Breast epithelium (tissue), 3 donors: ENCODE data around the gene PRMT2.

Source experiments
- POLR2A ChIP-seq: fragments of 450-650 bp; IDR thresholded peaks from one replicate; pipeline ENCODE4 v1.6.1; 2016; ENCODE audit warnings: antibody characterized with exemption, mild to moderate bottlenecking, moderate library complexity
- POLR2AphosphoS5 ChIP-seq, 3 donors: sonication (generic); formaldehyde crosslinking; IDR thresholded peaks; one replicate each; pipeline ENCODE4 v1.6.1; 2017; ENCODE audit warnings: antibody characterized with exemption in 3 of 3
- TF ChIP-seq, protein P1 (sequence below), 3 donors: fragments of 450-650 bp; IDR thresholded peaks; one replicate each; pipeline ENCODE4 v1.5.1; 2016 to 2017; ENCODE audit warnings: antibody characterized with exemption in 3 of 3, mild to moderate bottlenecking in 3 of 3, moderate library complexity in 3 of 3

DNA sequence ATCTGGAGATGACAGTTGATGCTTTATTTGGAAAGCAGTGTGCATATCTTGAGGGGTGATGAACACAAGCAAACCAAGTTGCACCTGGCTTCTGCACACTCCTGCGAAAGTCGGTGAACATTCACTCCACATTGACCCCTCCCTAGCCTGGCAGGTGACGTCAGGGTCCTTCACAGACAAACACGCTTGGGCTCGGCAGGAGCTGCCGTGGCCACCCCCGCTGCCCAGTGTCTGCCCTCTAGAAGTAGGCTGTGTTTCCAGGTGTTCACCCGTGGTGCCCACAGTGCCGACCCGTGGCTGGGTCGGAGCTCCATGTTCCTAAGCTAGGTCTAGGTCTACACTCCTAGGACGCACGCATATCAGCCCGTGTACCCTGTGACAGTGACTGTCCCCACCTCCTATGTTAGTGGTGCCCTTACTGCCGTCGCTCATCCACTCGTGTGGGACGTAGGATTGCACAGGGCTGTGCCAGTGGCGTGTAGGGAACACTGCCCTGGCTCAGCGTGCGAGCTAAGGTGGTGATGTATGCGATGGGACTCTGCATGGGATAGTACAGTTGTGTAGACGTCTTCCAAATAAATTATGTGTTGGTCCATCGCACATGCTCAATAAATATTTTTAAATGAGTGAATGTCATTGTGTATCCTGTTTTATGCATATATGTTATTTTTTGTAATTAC, 29.0 kb downstream of the PRMT2 start:
- TF ChIP-seq POLR2A (no peak), POLR2AphosphoS5 (IDR thresholded peaks at IDR 0.05) (no peak)
- TF ChIP-seq, protein P1, sequence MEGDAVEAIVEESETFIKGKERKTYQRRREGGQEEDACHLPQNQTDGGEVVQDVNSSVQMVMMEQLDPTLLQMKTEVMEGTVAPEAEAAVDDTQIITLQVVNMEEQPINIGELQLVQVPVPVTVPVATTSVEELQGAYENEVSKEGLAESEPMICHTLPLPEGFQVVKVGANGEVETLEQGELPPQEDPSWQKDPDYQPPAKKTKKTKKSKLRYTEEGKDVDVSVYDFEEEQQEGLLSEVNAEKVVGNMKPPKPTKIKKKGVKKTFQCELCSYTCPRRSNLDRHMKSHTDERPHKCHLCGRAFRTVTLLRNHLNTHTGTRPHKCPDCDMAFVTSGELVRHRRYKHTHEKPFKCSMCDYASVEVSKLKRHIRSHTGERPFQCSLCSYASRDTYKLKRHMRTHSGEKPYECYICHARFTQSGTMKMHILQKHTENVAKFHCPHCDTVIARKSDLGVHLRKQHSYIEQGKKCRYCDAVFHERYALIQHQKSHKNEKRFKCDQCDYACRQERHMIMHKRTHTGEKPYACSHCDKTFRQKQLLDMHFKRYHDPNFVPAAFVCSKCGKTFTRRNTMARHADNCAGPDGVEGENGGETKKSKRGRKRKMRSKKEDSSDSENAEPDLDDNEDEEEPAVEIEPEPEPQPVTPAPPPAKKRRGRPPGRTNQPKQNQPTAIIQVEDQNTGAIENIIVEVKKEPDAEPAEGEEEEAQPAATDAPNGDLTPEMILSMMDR (IDR thresholded peaks at IDR 0.05): no peak
